IMR-90 (cell line): Measurements from ENCODE around the gene TNFRSF21. TPM values are rescaled to one million over a fixed set of nuclear protein-coding genes. Genes with fewer than 3 reads are reported as not detected.

Experiments used
- ATAC-seq: fragments of 200-7000 bp; cut with Tn5 transposase; 2 replicates; pipeline ENCODE4 v1.9.1; 2020; ENCODE audit warnings: low read depth, mild to moderate bottlenecking, moderate library complexity
- BruUV-seq: library from RNA; stranded (reverse); fragments of 400-500 nt; replicated peaks from 2 replicates; lab custom pipeline; 2021; lab: Mats Ljungman, UMichigan
- CTCF ChIA-PET: fragments of 300-600 bp; formaldehyde crosslinking; extraction: SDS; loops from one replicate; lab custom pipeline; 2021; ENCODE audit warnings: antibody characterized with exemption; lab: Yijun Ruan, JAX
- POLR2A ChIA-PET: fragments of 300-600 bp; sonication (Branson Sonifier 250); formaldehyde crosslinking; loops from one replicate; lab custom pipeline; 2022; ENCODE audit warnings: antibody characterized with exemption; ENCODE audit not compliant: unreplicated experiment; lab: Charles Lee
- DNase-seq: peaks from one replicate; pipeline ENCODE4 v3.0.0; 2013
- H2AFZ ChIP-seq: replicated peaks from 2 replicates; pipeline ENCODE3; 2013; ENCODE audit warnings: low read length, mild to moderate bottlenecking; ENCODE audit not compliant: poor library complexity
- H2AK5ac ChIP-seq: 2 replicates; pipeline ENCODE4 v1.6.1; 2013; ENCODE audit warnings: low read depth, low read length, inconsistent platforms
- H2AK9ac ChIP-seq: replicated peaks from 2 replicates; pipeline ENCODE3; 2013; ENCODE audit warnings: mild to moderate bottlenecking, low read depth, low read length, moderate library complexity; ENCODE audit not compliant: poor library complexity
- H2BK120ac ChIP-seq: 2 replicates; pipeline ENCODE4 v1.6.1; 2013; ENCODE audit warnings: low read depth, low read length, inconsistent platforms
- H2BK15ac ChIP-seq: 3 replicates; pipeline ENCODE4 v1.6.1; 2013; ENCODE audit warnings: low read depth, low read length, inconsistent platforms
- H2BK20ac ChIP-seq: 2 replicates; pipeline ENCODE4 v1.6.1; 2013; ENCODE audit warnings: low read depth, mild to moderate bottlenecking, inconsistent platforms, low read length, moderate library complexity
- H2BK5ac ChIP-seq: 2 replicates; pipeline ENCODE4 v1.6.1; 2013; ENCODE audit warnings: mild to moderate bottlenecking, low read depth, low read length, inconsistent platforms; ENCODE audit not compliant: poor library complexity, severe bottlenecking
- H3K14ac ChIP-seq: replicated peaks from 2 replicates; pipeline ENCODE4 v1.6.1; 2013; ENCODE audit warnings: low read depth, low read length, inconsistent platforms
- H3K18ac ChIP-seq: 2 replicates; pipeline ENCODE4 v1.6.1; 2013; ENCODE audit warnings: low read depth, low read length, control low read depth
- H3K23ac ChIP-seq: 2 replicates; pipeline ENCODE4 v1.6.1; 2013; ENCODE audit warnings: low read depth, low read length, inconsistent platforms
- H3K27ac ChIP-seq: 2 replicates; pipeline ENCODE4 v1.5.1; 2013; ENCODE audit warnings: mild to moderate bottlenecking, control low read depth, low read length; ENCODE audit not compliant: insufficient read depth
- H3K27me3 ChIP-seq: 2 replicates; pipeline ENCODE4 v1.6.1; 2013; ENCODE audit warnings: low read length; ENCODE audit not compliant: control insufficient read depth, insufficient read depth
- H3K36me3 ChIP-seq: 2 replicates; pipeline ENCODE4 v1.6.1; 2013; ENCODE audit warnings: low read length, mixed read lengths; ENCODE audit not compliant: control insufficient read depth, insufficient read depth
- H3K4ac ChIP-seq: 2 replicates; pipeline ENCODE4 v1.6.1; 2013; ENCODE audit warnings: low read depth, low read length, inconsistent platforms
- H3K4me1 ChIP-seq: 2 replicates; pipeline ENCODE4 v1.6.1; 2013; ENCODE audit warnings: low read length, mixed read lengths; ENCODE audit not compliant: control insufficient read depth, insufficient read depth
- H3K4me2 ChIP-seq: 2 replicates; pipeline ENCODE4 v1.6.1; 2013; ENCODE audit warnings: low read depth, mild to moderate bottlenecking, control low read depth, low read length, moderate library complexity
- H3K4me3 ChIP-seq: 2 replicates; pipeline ENCODE4 v1.5.1; 2013; ENCODE audit warnings: low read depth, mild to moderate bottlenecking, control low read depth, low read length, moderate library complexity; ENCODE audit not compliant: insufficient read depth
- H3K56ac ChIP-seq: 2 replicates; pipeline ENCODE4 v1.6.1; 2013; ENCODE audit warnings: low read length, inconsistent platforms; ENCODE audit not compliant: insufficient read depth; ENCODE audit errors: extremely low read depth
- H3K79me1 ChIP-seq, 2 experiments: 2 replicates each; pipeline ENCODE4 v1.6.1; 2013; ENCODE audit warnings: low read length in 2 of 2, inconsistent platforms in 1 of 2, low read depth in 1 of 2
- H3K9ac ChIP-seq: 2 replicates; pipeline ENCODE4 v1.6.1; 2013; ENCODE audit warnings: low read depth, low read length, control low read depth
- H3K9me1 ChIP-seq: 2 replicates; pipeline ENCODE4 v1.6.1; 2013; ENCODE audit warnings: low read length, inconsistent platforms; ENCODE audit not compliant: insufficient read depth
- H3K9me3 ChIP-seq: 2 replicates; pipeline ENCODE4 v1.6.1; 2013; ENCODE audit warnings: low read length; ENCODE audit not compliant: control insufficient read depth, insufficient read depth
- H4K20me1 ChIP-seq: 2 replicates; pipeline ENCODE4 v1.6.1; 2013; ENCODE audit warnings: low read length, inconsistent platforms; ENCODE audit not compliant: insufficient read depth
- H4K5ac ChIP-seq: 2 replicates; pipeline ENCODE4 v1.6.1; 2013; ENCODE audit warnings: mild to moderate bottlenecking, low read depth, low read length, control low read depth
- H4K8ac ChIP-seq, 2 experiments: 2 replicates each; pipeline ENCODE4 v1.6.1; 2013; ENCODE audit warnings: low read depth in 2 of 2, low read length in 2 of 2, control low read depth in 1 of 2, inconsistent platforms in 1 of 2
- H4K91ac ChIP-seq: 2 replicates; pipeline ENCODE4 v1.6.1; 2013; ENCODE audit warnings: low read depth, low read length, inconsistent platforms; ENCODE audit not compliant: insufficient read depth
- BHLHE40 ChIP-seq: fragments of 150-350 bp; IDR thresholded peaks from 2 replicates; pipeline ENCODE4 v1.6.1; 2016; ENCODE audit warnings: mild to moderate bottlenecking, low read depth, low read length
- CEBPB ChIP-seq: IDR thresholded peaks from 2 replicates; pipeline ENCODE4 v1.6.1; 2012; ENCODE audit warnings: low read depth, low read length, improper control_type of control experiment
- CHD1 ChIP-seq: IDR thresholded peaks from 2 replicates; pipeline ENCODE4 v1.6.1; 2012; ENCODE audit warnings: low read depth, low read length, improper control_type of control experiment
- CTCF ChIP-seq: conservative IDR thresholded peaks from 2 replicates; pipeline ENCODE4 v1.5.1; 2012; ENCODE audit warnings: mild to moderate bottlenecking, low read depth, low read length, improper control_type of control experiment
- ELK1 ChIP-seq: fragments of 150-350 bp; IDR thresholded peaks from 2 replicates; pipeline ENCODE4 v1.6.1; 2016; ENCODE audit warnings: low read depth, mild to moderate bottlenecking, low read length, moderate library complexity, borderline replicate concordance
- FOS ChIP-seq: fragments of 150-350 bp; IDR thresholded peaks from 2 replicates; pipeline ENCODE4 v1.6.1; 2016; ENCODE audit warnings: low read depth, low read length
- MAFK ChIP-seq: IDR thresholded peaks from 2 replicates; pipeline ENCODE4 v1.6.1; 2012; ENCODE audit warnings: low read depth, low read length, improper control_type of control experiment
- MAZ ChIP-seq: IDR thresholded peaks from 2 replicates; pipeline ENCODE4 v1.6.1; 2012; ENCODE audit warnings: low read depth, mild to moderate bottlenecking, low read length, improper control_type of control experiment, moderate library complexity, borderline replicate concordance
- MXI1 ChIP-seq: IDR thresholded peaks from 2 replicates; pipeline ENCODE4 v1.6.1; 2012; ENCODE audit warnings: low read depth, mild to moderate bottlenecking, low read length, moderate library complexity, borderline replicate concordance
- NFE2L2 ChIP-seq: fragments of 150-350 bp; IDR thresholded peaks from 2 replicates; pipeline ENCODE4 v1.6.1; 2016; ENCODE audit warnings: low read depth, mild to moderate bottlenecking, low read length
- POLR2A ChIP-seq: IDR thresholded peaks from 2 replicates; pipeline ENCODE4 v1.6.1; 2012; ENCODE audit warnings: mild to moderate bottlenecking, low read depth, low read length
- RAD21 ChIP-seq: IDR thresholded peaks from 2 replicates; pipeline ENCODE4 v1.6.1; 2012; ENCODE audit warnings: low read length, improper control_type of control experiment
- RCOR1 ChIP-seq: IDR thresholded peaks from 2 replicates; pipeline ENCODE4 v1.6.1; 2012; ENCODE audit warnings: mild to moderate bottlenecking, low read length, improper control_type of control experiment; ENCODE audit not compliant: insufficient replicate concordance
- RFX5 ChIP-seq: IDR thresholded peaks from 2 replicates; pipeline ENCODE4 v1.8.0; 2012; ENCODE audit warnings: low read depth, mild to moderate bottlenecking, low read length, moderate library complexity
- SMC3 ChIP-seq: fragments of 150-350 bp; IDR thresholded peaks from 2 replicates; pipeline ENCODE4 v1.6.1; 2016; ENCODE audit warnings: low read depth, mild to moderate bottlenecking, antibody characterized with exemption, low read length, moderate library complexity
- USF2 ChIP-seq: fragments of 150-350 bp; IDR thresholded peaks from 2 replicates; pipeline ENCODE4 v1.6.1; 2017; ENCODE audit warnings: mild to moderate bottlenecking, antibody characterized with exemption, low read length, low read depth
- WGBS, 2 experiments: methylation state at CpG; one replicate each; pipeline versions ENCODE4 v1.1.5 to v1.1.7; 2013; ENCODE audit warnings: missing lambda C conversion rate in 2 of 2; ENCODE audit not compliant: insufficient read length in 1 of 2; ENCODE audit errors: extremely low coverage in 2 of 2; 5-methylcytosine and 5-hydroxymethylcytosine counted together
- dilution Hi-C: fragments of 300-500 bp; cut with HindIII; formaldehyde crosslinking; loops from one replicate; pipeline ENCODE4 v1.14.3; 2018; ENCODE audit warnings: low sequenced_read_pairs; ENCODE audit not compliant: unreplicated experiment
- in situ Hi-C: fragments of 300-500 bp; cut with MboI; formaldehyde crosslinking; loops from 3 replicates; pipeline ENCODE4 v1.14.3; 2019; ENCODE audit warnings: low sequenced_read_pairs, inconsistent platforms, mixed read lengths
- intact Hi-C: fragments of 100-400 bp; cut with micrococcal nuclease; formaldehyde crosslinking; loops from 2 replicates; pipeline ENCODE4 v1.10.0; 2022
- polyA plus RNA-seq, 3 experiments: library from polyadenylated mRNA; depleted of rRNA; stranded (reverse); fragments of >200 nt; gene quantifications; 2 replicates each; pipeline ENCODE4 v1.2.3, GENCODE V29; 2012; ENCODE audit warnings: low replicate concordance in 1 of 3
- total RNA-seq: library from RNA; depleted of rRNA; stranded (reverse); fragments of >200 nt; gene quantifications from 2 replicates; pipeline ENCODE4 v1.2.3, GENCODE V29; 2012

TNFRSF21 gene
- total and polyA plus RNA-seq, 2 of the 4 experiments (the other 2 are of a cell fraction) = 2.9 to 6.9 TPM

GRCh38 chr6:47323321-47323720 is 13.6 kb upstream of the TNFRSF21 start:
- dilution Hi-C loops = no loop called here
- H2BK15ac ChIP-seq = no peak overlapping the region
- H4K8ac ChIP-seq = no peak overlapping the region
- no peak overlapping the region for H4K91ac ChIP-seq
- no peak overlapping the region for H2AK5ac ChIP-seq
- no peak overlapping the region for H3K56ac ChIP-seq
- H2BK120ac ChIP-seq = no peak overlapping the region
- no peak overlapping the region for H3K27ac ChIP-seq
- WGBS, 2 experiments = no CpG with 5 or more reads among the region's 2 CpGs
- no peaks in the 10 kb centered on the region for H3K9me3 ChIP-seq
- no peaks in the 10 kb centered on the region for H3K36me3 ChIP-seq
- H3K4me2 ChIP-seq = no peak overlapping the region
- no peak for ATAC-seq
- no TSS peak for BruUV-seq
- H3K4ac ChIP-seq = no peak overlapping the region
- no peaks in the 10 kb centered on the region for H4K20me1 ChIP-seq
- intact Hi-C loops = no loop called here
- TF ChIP-seq CTCF = no peak
- TF ChIP-seq RFX5 = no peak
- no peak for TF ChIP-seq USF2
- TF ChIP-seq RAD21 = no peak
- no peak for TF ChIP-seq SMC3
- no peak for TF ChIP-seq MAZ
- no peak for TF ChIP-seq FOS
- TF ChIP-seq RCOR1 = no peak
- TF ChIP-seq CEBPB = no peak
- TF ChIP-seq CHD1 = no peak
- TF ChIP-seq NFE2L2 = no peak
- TF ChIP-seq POLR2A = no peak
- no peak for TF ChIP-seq MAFK
- TF ChIP-seq MXI1 = no peak
- no peak for TF ChIP-seq BHLHE40
- TF ChIP-seq ELK1 = no peak
- no peak overlapping the region for H3K23ac ChIP-seq
- H3K79me1 ChIP-seq = no peaks in the 10 kb centered on the region
- H3K4me1 ChIP-seq = no peaks in the 10 kb centered on the region
- no peak overlapping the region for H3K4me3 ChIP-seq
- H3K27me3 ChIP-seq = peaks cover 2% of the 10 kb centered on the region; the same call in 1 of the 2 replicates
- in situ Hi-C loops = loop anchor here (25.0 kb wide), 1 partner anchor 486 kb away; no protein-coding TSS in a partner anchor
- H3K9me1 ChIP-seq = no peaks in the 10 kb centered on the region
- CTCF ChIA-PET = no interaction called here
- H2BK5ac ChIP-seq = no peak overlapping the region
- no peak overlapping the region for H2AK9ac ChIP-seq
- H3K14ac ChIP-seq = no peak overlapping the region
- POLR2A ChIA-PET = no interaction called here
- no peak overlapping the region for H2AFZ ChIP-seq
- H3K18ac ChIP-seq = no peak overlapping the region
- DNase-seq = no peak
- no peak overlapping the region for H3K9ac ChIP-seq
- no peak overlapping the region for H2BK20ac ChIP-seq
- H4K5ac ChIP-seq = no peak overlapping the region
